Endothelial cell of umbilical vein (primary cell): ENCODE measurements around the gene MEIS3. TPM values are rescaled to one million over a fixed set of nuclear protein-coding genes. Genes with fewer than 3 reads are reported as not detected.

ENCODE experiments used
- BruUV-seq: library from RNA; stranded (reverse); fragments of 400-500 nt; replicated peaks from 2 replicates; lab custom pipeline; 2021; lab: Mats Ljungman, UMichigan
- CTCF ChIA-PET: fragments of 300-600, 350-600 bp; sonication (Branson Sonifier 250); formaldehyde crosslinking; loops from one replicate; lab custom pipeline; 2021; ENCODE audit warnings: antibody characterized with exemption, inconsistent platforms; lab: Charles Lee
- POLR2A ChIA-PET: fragments of 300-600, 350-600 bp; sonication (Branson Sonifier 250); formaldehyde crosslinking; loops from one replicate; lab custom pipeline; 2021; ENCODE audit warnings: antibody characterized with exemption, inconsistent platforms; lab: Charles Lee
- DNase-seq: peaks from one replicate; pipeline ENCODE4 v3.0.0-alpha.2; 2011; ENCODE audit warnings: low read depth, low spot score
- FAIRE-seq: peaks from 2 replicates; lab custom pipeline; 2011; peaks lifted over from hg19 to GRCh38; lab: Jason Lieb, UNC
- H2AFZ ChIP-seq: 2 replicates; pipeline ENCODE4 v1.6.0; 2012; ENCODE audit warnings: low read depth, low read length, control low read depth, inconsistent platforms
- H3K27ac ChIP-seq: 2 replicates; pipeline ENCODE4 v1.5.1; 2011; ENCODE audit warnings: low read depth, mild to moderate bottlenecking, control low read depth, low read length, moderate library complexity; ENCODE audit not compliant: insufficient read depth
- H3K27me3 ChIP-seq, 2 experiments: 2 replicates each; pipeline versions ENCODE4 v1.6.0 to v1.6.1; 2011; ENCODE audit warnings: low read length in 2 of 2, mixed read lengths in 1 of 2; ENCODE audit not compliant: control insufficient read depth in 2 of 2, insufficient read depth in 2 of 2
- H3K36me3 ChIP-seq, 2 experiments: 2 replicates in 1 of 2; 3 replicates in 1 of 2; pipeline ENCODE4 v1.5.1; 2011; ENCODE audit warnings: low read length in 2 of 2, mild to moderate bottlenecking in 1 of 2, moderate library complexity in 1 of 2; ENCODE audit not compliant: control insufficient read depth in 2 of 2, insufficient read depth in 2 of 2; ENCODE audit errors: extremely low read depth in 1 of 2
- H3K4me1 ChIP-seq: 3 replicates; pipeline ENCODE4 v1.5.1; 2011; ENCODE audit warnings: mild to moderate bottlenecking, low read length; ENCODE audit not compliant: control insufficient read depth, insufficient read depth; ENCODE audit errors: extremely low read depth
- H3K4me2 ChIP-seq: 2 replicates; pipeline ENCODE4 v1.6.1; 2011; ENCODE audit warnings: low read length, control low read depth, mixed read lengths; ENCODE audit not compliant: insufficient read depth
- H3K4me3 ChIP-seq, 3 experiments: fragments of 200-600 bp in 1 of 3; sonication (generic), shearing (Covaris generic) in 1 of 3; replicated peaks in 1 of 3; 2 replicates each; pipeline ENCODE4 v1.5.1; 2011 to 2016; ENCODE audit warnings: control low read depth in 3 of 3, low read length in 3 of 3, mild to moderate bottlenecking in 2 of 3, inconsistent platforms in 1 of 3, low read depth in 1 of 3, moderate library complexity in 1 of 3; ENCODE audit not compliant: insufficient read depth in 1 of 3
- H3K79me2 ChIP-seq: 2 replicates; pipeline ENCODE4 v1.6.0; 2012; ENCODE audit warnings: low read length, inconsistent platforms; ENCODE audit not compliant: control insufficient read depth, insufficient read depth
- H3K9ac ChIP-seq: replicated peaks from 2 replicates; pipeline ENCODE3; 2011; ENCODE audit warnings: low read length, control low read depth; ENCODE audit not compliant: insufficient read depth; ENCODE audit errors: extremely low read depth
- H3K9me1 ChIP-seq: replicated peaks from 3 replicates; pipeline ENCODE4 v1.6.0; 2011; ENCODE audit warnings: mild to moderate bottlenecking, low read length; ENCODE audit not compliant: control insufficient read depth, insufficient read depth; ENCODE audit errors: extremely low read depth
- H3K9me3 ChIP-seq: replicated peaks from 2 replicates; pipeline ENCODE4 v1.5.1; 2012; ENCODE audit warnings: low read length, inconsistent platforms; ENCODE audit not compliant: control insufficient read depth, insufficient read depth
- H4K20me1 ChIP-seq: replicated peaks from 2 replicates; pipeline ENCODE3; 2011; ENCODE audit warnings: mild to moderate bottlenecking, low read length; ENCODE audit not compliant: control insufficient read depth, insufficient read depth; ENCODE audit errors: extremely low read depth
- CTCF ChIP-seq, 2 donors: IDR thresholded peaks; 1 replicate in 1 of 2; 2 replicates in 1 of 2; pipeline ENCODE4 v1.5.1; 2011; ENCODE audit warnings: low read length in 2 of 2, mild to moderate bottlenecking in 2 of 2, moderate library complexity in 2 of 2, control low read depth in 1 of 2, inconsistent platforms in 1 of 2, low read depth in 1 of 2; ENCODE audit not compliant: insufficient read depth in 1 of 2; ENCODE audit errors: extremely low read depth in 1 of 2
- EZH2 ChIP-seq: IDR thresholded peaks from 2 replicates; pipeline ENCODE4 v1.6.1; 2012; ENCODE audit warnings: borderline replicate concordance, low read depth, mild to moderate bottlenecking, moderate library complexity, low read length, inconsistent platforms; ENCODE audit not compliant: severe bottlenecking
- FOS ChIP-seq: IDR thresholded peaks from 2 replicates; pipeline ENCODE4 v1.6.1; 2011; ENCODE audit warnings: mild to moderate bottlenecking, low read length, moderate library complexity, borderline replicate concordance; ENCODE audit not compliant: insufficient read depth
- GATA2 ChIP-seq: IDR thresholded peaks from 2 replicates; pipeline ENCODE4 v1.7.0; 2011; ENCODE audit warnings: low read depth, mild to moderate bottlenecking, moderate library complexity, mixed read lengths, low read length; ENCODE audit not compliant: insufficient read length, insufficient read depth
- JUN ChIP-seq: IDR thresholded peaks from 2 replicates; pipeline ENCODE4 v1.6.1; 2011; ENCODE audit warnings: borderline replicate concordance, low read depth; ENCODE audit not compliant: insufficient read length, insufficient read depth
- MAX ChIP-seq: IDR thresholded peaks from 2 replicates; pipeline ENCODE4 v1.6.1; 2011; ENCODE audit not compliant: insufficient read depth, insufficient read length
- MYC ChIP-seq: IDR thresholded peaks from one replicate; pipeline ENCODE4 v1.6.1; 2011; ENCODE audit warnings: mild to moderate bottlenecking, low read depth, low read length
- POLR2A ChIP-seq: IDR thresholded peaks from 2 replicates; pipeline ENCODE4 v1.6.1; 2012; ENCODE audit warnings: low read depth, mild to moderate bottlenecking, control low read depth, low read length
- POLR2AphosphoS5 ChIP-seq: IDR thresholded peaks from 2 replicates; pipeline ENCODE4 v1.6.1; 2012; ENCODE audit warnings: low read depth, mild to moderate bottlenecking, control low read depth, low read length, moderate library complexity; ENCODE audit not compliant: insufficient read depth
- dilution Hi-C: fragments of 300-500 bp; cut with MboI; formaldehyde crosslinking; loops from one replicate; pipeline ENCODE4 v1.15.0; 2019; ENCODE audit warnings: low sequenced_read_pairs; ENCODE audit not compliant: extremely low pct_ligation_motif_present
- intact Hi-C: fragments of 100-400 bp; cut with micrococcal nuclease; formaldehyde crosslinking; loops from one replicate; pipeline ENCODE4 v1.10.0; 2022
- polyA plus RNA-seq, 4 experiments: library from polyadenylated mRNA; depleted of rRNA in 3 of 4; stranded (reverse) in 3 of 4; unstranded in 1 of 4; fragments of >200 nt; gene quantifications; 2 replicates each; pipeline versions ENCODE4 v1.2.1 to v1.2.3, GENCODE V29; 2011 to 2012; ENCODE audit warnings: missing spikeins in 1 of 4
- total RNA-seq: library from RNA; stranded (reverse); gene quantifications from 2 replicates; pipeline ENCODE4 v1.2.3, GENCODE V29; 2021

The MEIS3 gene
- total and polyA plus RNA-seq, 2 donors (not counting 3 experiments of a cell fraction or from before 2014, with no cell fraction given), result 0.42 TPM; not detected in 1

- TF ChIP-seq MYC (no peak), CTCF (IDR thresholded peaks at IDR 0.05; ENCODE audit: extremely low read depth in 1 of 2, insufficient read depth in 1 of 2, low read depth in 1 of 2, low read length in 2 of 2) (no peak), EZH2 (no peak), GATA2 (no peak), JUN (no peak), POLR2AphosphoS5 (no peak), FOS (no peak), POLR2A (no peak), MAX (no peak)
- ChIA-PET CTCF (no interaction called here), POLR2A (no interaction called here)
- no peaks in the 10 kb centered on the region for H3K4me1 ChIP-seq
- no peak overlapping the region for H3K9ac ChIP-seq
- intact Hi-C loops (no loop called here), dilution Hi-C loops (no loop called here)
- H3K9me1 ChIP-seq, result no peaks in the 10 kb centered on the region
- no TSS peak for BruUV-seq
- DNase-seq, result no peak
- no peak for FAIRE-seq
- peaks cover 0 to 6% of the 10 kb centered on the region in 2 experiments for H3K27me3 ChIP-seq
- no peak overlapping the region for H3K4me2 ChIP-seq
- H3K4me3 ChIP-seq, result no peak overlapping the region
- H2AFZ ChIP-seq, result no peak overlapping the region
- H3K9me3 ChIP-seq, result no peaks in the 10 kb centered on the region
- H3K36me3 ChIP-seq, result no peaks in the 10 kb centered on the region
- H4K20me1 ChIP-seq, result no peaks in the 10 kb centered on the region
- no peaks in the 10 kb centered on the region for H3K79me2 ChIP-seq
- no peak overlapping the region for H3K27ac ChIP-seq
Observed at GRCh38 chr19:47404334-47405196, 14.8 kb downstream of the MEIS3 start.
